HepG2 (cell line): ENCODE data around the gene TTLL8. TPM values are rescaled to one million over a fixed set of nuclear protein-coding genes. Genes with fewer than 3 reads are reported as not detected.

Experiments used
- CHD2 ChIP-seq: IDR thresholded peaks from 2 replicates; pipeline ENCODE4 v1.6.1; 2011; ENCODE audit warnings: low read depth, low read length, improper control_type of control experiment
- ETV6 ChIP-seq: sonication (generic); formaldehyde crosslinking; conservative IDR thresholded peaks from 2 replicates; pipeline ENCODE4 v1.4.0; 2020; ENCODE audit warnings: missing genetic modification reagents
- FOSL1 ChIP-seq: sonication (generic); formaldehyde crosslinking; IDR thresholded peaks from 2 replicates; pipeline ENCODE4 v1.9.0; 2021; ENCODE audit warnings: missing genetic modification reagents, borderline replicate concordance
- FOXP1 ChIP-seq, 2 experiments: fragments of 450-650 bp in 1 of 2; IDR thresholded peaks; 2 replicates each; pipeline ENCODE4 v1.6.1; 2017 to 2018; ENCODE audit warnings: antibody characterized with exemption in 1 of 2
- HDAC2 ChIP-seq: sonication (generic); formaldehyde crosslinking; IDR thresholded peaks from 2 replicates; pipeline ENCODE4 v1.4.0; 2020; ENCODE audit warnings: missing genetic modification reagents
- MAZ ChIP-seq, 2 experiments: sonication (generic) in 1 of 2; formaldehyde crosslinking in 1 of 2; IDR thresholded peaks; 2 replicates each; pipeline versions ENCODE4 v1.5.0 to v1.6.1; 2012 to 2020; ENCODE audit warnings: low read depth in 2 of 2, mild to moderate bottlenecking in 2 of 2, borderline replicate concordance in 1 of 2, improper control_type of control experiment in 1 of 2, low read length in 1 of 2, missing genetic modification reagents in 1 of 2, moderate library complexity in 1 of 2
- PRMT3 ChIP-seq: sonication (generic); formaldehyde crosslinking; IDR thresholded peaks from 2 replicates; pipeline ENCODE4 v1.8.1; 2022; ENCODE audit warnings: low read depth, mild to moderate bottlenecking, moderate library complexity, missing genetic modification reagents, borderline replicate concordance
- SYNCRIP ChIP-seq: fragments of 200-400 bp; formaldehyde crosslinking; IDR thresholded peaks from 2 replicates; pipeline ENCODE4 v1.6.1; 2018; ENCODE audit warnings: mild to moderate bottlenecking, low read depth, low read length; ENCODE audit not compliant: insufficient read depth
- TCF7L2 ChIP-seq: IDR thresholded peaks from 2 replicates; pipeline ENCODE4 v1.6.1; 2011; ENCODE audit warnings: mild to moderate bottlenecking, low read depth, low read length, moderate library complexity
- ZNF572 ChIP-seq: sonication (generic); formaldehyde crosslinking; IDR thresholded peaks from 2 replicates; pipeline ENCODE4 v1.5.1; 2020; ENCODE audit warnings: mild to moderate bottlenecking, missing genetic modification reagents
- polyA plus RNA-seq, 8 experiments: library from polyadenylated mRNA; depleted of rRNA in 3 of 8; stranded (reverse) in 7 of 8; unstranded in 1 of 8; fragments of >200 nt; fragmentation: Illumina TruSeq in 4 of 8; extraction: Trizol in 4 of 8; gene quantifications; 2 replicates each; pipeline versions ENCODE4 v1.2.1 to v1.2.3, GENCODE V29; 2011 to 2016; ENCODE audit warnings: low read depth in 4 of 8, missing spikeins in 1 of 8, mixed read lengths in 1 of 8; ENCODE audit not compliant: insufficient read depth in 1 of 8
- total RNA-seq, 5 experiments: library from RNA; depleted of rRNA; stranded (reverse); fragments of >200 nt; fragmentation: Illumina TruSeq; extraction: Trizol; gene quantifications; 2 replicates each; pipeline ENCODE4 v1.2.3, GENCODE V29; 2016; ENCODE audit warnings: low read depth in 1 of 5
- TF ChIP-seq, protein P1 (sequence below): sonication (generic); formaldehyde crosslinking; IDR thresholded peaks from 2 replicates; pipeline ENCODE4 v1.5.0; 2020; ENCODE audit warnings: missing genetic modification reagents
- TF ChIP-seq, protein P2 (sequence below): sonication (generic); formaldehyde crosslinking; IDR thresholded peaks from 2 replicates; pipeline ENCODE4 v1.4.0; 2020; ENCODE audit warnings: missing genetic modification reagents, borderline replicate concordance
- TF ChIP-seq, protein P3 (sequence below): sonication (generic); formaldehyde crosslinking; IDR thresholded peaks from 2 replicates; pipeline ENCODE4 v1.4.0; 2020; ENCODE audit warnings: missing genetic modification reagents

Gene TTLL8
- total and polyA plus RNA-seq, 2 of the 13 experiments (the other 11 are each of a cell fraction or from before 2014, with no cell fraction given) = not detected

DNA sequence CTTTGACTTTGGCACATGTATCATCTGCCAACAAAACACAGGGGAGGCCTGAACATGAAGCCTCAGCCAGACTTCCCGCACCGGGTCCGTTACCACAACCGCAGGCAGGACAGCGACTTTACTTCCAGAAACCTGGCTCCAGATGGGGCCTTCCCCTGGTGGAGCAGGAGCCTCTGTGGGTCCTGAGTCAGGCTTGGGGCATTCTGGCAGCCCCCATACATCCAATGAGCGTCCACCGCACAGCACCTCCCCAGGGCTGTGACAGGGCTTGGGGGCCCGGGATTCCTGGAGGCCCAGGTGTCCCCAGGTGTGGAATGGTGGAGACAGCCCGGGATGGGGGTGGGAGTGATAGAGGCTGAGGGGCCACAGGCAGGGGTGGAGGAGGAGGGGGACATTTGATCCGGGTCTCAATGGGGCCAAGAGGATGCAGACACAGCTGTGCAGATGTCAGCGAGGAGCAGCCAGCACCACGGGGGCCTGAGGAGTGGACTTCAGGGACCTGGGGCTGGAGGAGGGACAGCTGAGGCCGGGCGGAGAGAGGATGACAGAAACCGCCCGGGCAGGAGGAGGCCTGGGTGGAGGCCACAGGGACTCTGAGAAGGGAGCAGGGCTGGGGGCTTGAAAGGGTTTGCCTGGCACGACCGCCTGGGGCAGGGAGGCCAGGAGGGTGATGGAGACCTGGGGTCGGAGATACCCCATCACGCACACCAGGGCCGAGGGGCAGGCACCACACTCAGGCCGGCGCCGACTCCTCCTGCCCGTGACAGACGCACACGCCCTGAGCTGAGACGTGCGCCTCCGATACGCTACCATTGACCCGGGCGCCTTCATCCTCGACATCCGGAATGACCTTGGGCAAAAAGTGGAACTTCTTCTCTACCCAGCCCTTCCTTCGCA, 8.6 kb downstream of the TTLL8 start (continued):
- TF ChIP-seq, protein P1, sequence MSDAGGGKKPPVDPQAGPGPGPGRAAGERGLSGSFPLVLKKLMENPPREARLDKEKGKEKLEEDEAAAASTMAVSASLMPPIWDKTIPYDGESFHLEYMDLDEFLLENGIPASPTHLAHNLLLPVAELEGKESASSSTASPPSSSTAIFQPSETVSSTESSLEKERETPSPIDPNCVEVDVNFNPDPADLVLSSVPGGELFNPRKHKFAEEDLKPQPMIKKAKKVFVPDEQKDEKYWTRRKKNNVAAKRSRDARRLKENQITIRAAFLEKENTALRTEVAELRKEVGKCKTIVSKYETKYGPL (CRISPR knock-in tag) = no peak
- TF ChIP-seq HDAC2 = no peak
- no peak for TF ChIP-seq ETV6 (CRISPR knock-in tag)
- TF ChIP-seq, protein P2, sequence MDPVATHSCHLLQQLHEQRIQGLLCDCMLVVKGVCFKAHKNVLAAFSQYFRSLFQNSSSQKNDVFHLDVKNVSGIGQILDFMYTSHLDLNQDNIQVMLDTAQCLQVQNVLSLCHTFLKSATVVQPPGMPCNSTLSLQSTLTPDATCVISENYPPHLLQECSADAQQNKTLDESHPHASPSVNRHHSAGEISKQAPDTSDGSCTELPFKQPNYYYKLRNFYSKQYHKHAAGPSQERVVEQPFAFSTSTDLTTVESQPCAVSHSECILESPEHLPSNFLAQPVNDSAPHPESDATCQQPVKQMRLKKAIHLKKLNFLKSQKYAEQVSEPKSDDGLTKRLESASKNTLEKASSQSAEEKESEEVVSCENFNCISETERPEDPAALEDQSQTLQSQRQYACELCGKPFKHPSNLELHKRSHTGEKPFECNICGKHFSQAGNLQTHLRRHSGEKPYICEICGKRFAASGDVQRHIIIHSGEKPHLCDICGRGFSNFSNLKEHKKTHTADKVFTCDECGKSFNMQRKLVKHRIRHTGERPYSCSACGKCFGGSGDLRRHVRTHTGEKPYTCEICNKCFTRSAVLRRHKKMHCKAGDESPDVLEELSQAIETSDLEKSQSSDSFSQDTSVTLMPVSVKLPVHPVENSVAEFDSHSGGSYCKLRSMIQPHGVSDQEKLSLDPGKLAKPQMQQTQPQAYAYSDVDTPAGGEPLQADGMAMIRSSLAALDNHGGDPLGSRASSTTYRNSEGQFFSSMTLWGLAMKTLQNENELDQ (CRISPR knock-in tag) = no peak
- TF ChIP-seq CHD2 = no peak
- TF ChIP-seq, protein P3, sequence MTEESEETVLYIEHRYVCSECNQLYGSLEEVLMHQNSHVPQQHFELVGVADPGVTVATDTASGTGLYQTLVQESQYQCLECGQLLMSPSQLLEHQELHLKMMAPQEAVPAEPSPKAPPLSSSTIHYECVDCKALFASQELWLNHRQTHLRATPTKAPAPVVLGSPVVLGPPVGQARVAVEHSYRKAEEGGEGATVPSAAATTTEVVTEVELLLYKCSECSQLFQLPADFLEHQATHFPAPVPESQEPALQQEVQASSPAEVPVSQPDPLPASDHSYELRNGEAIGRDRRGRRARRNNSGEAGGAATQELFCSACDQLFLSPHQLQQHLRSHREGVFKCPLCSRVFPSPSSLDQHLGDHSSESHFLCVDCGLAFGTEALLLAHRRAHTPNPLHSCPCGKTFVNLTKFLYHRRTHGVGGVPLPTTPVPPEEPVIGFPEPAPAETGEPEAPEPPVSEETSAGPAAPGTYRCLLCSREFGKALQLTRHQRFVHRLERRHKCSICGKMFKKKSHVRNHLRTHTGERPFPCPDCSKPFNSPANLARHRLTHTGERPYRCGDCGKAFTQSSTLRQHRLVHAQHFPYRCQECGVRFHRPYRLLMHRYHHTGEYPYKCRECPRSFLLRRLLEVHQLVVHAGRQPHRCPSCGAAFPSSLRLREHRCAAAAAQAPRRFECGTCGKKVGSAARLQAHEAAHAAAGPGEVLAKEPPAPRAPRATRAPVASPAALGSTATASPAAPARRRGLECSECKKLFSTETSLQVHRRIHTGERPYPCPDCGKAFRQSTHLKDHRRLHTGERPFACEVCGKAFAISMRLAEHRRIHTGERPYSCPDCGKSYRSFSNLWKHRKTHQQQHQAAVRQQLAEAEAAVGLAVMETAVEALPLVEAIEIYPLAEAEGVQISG (CRISPR knock-in tag) = no peak
- no peak for TF ChIP-seq ZNF572 (CRISPR knock-in tag)
- TF ChIP-seq SYNCRIP = no peak
- no peak for TF ChIP-seq PRMT3 (CRISPR knock-in tag)
- no peak for TF ChIP-seq MAZ (IDR thresholded peaks at IDR 0.05; ENCODE audit: borderline replicate concordance, low read depth, low read length)
- TF ChIP-seq MAZ (CRISPR knock-in tag; IDR thresholded peaks at IDR 0.05; ENCODE audit: low read depth) = no peak
- no peak for TF ChIP-seq FOSL1 (CRISPR knock-in tag)
- TF ChIP-seq FOXP1 (IDR thresholded peaks at IDR 0.05) = no peak
- TF ChIP-seq FOXP1 (CRISPR knock-in tag; IDR thresholded peaks at IDR 0.05) = no peak
- TF ChIP-seq TCF7L2 = no peak
